ENCODE measurements around the gene TGFB1.

TGFB1 gene

DNA sequence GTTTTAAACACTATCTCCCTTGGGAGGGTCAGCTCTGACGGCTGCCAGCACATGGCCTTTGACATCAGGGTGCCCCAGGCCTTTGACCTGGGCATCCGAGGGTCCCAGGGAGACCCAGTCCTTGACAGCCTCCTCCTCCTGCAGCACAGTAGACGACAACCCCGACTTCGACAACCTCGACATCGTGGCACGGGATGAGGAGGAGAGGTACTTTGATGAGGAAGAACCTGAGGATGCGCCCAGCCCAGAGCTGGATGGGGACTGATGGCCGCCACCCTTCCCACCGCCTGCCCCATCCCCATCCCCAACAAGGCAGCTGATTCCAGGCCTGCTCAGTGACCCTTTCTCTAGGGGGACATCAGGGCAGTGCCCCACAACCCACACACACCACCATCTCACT, 31.3 kb downstream of the TGFB1 start:
- TF ChIP-seq, protein P1, sequence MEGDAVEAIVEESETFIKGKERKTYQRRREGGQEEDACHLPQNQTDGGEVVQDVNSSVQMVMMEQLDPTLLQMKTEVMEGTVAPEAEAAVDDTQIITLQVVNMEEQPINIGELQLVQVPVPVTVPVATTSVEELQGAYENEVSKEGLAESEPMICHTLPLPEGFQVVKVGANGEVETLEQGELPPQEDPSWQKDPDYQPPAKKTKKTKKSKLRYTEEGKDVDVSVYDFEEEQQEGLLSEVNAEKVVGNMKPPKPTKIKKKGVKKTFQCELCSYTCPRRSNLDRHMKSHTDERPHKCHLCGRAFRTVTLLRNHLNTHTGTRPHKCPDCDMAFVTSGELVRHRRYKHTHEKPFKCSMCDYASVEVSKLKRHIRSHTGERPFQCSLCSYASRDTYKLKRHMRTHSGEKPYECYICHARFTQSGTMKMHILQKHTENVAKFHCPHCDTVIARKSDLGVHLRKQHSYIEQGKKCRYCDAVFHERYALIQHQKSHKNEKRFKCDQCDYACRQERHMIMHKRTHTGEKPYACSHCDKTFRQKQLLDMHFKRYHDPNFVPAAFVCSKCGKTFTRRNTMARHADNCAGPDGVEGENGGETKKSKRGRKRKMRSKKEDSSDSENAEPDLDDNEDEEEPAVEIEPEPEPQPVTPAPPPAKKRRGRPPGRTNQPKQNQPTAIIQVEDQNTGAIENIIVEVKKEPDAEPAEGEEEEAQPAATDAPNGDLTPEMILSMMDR (IDR thresholded peaks at IDR 0.05; ENCODE audit: borderline replicate concordance, insufficient read depth, low read depth, low read length) = no peak
- no peak overlapping the region for H3K4me3 ChIP-seq (ENCODE audit: low read depth, low read length)

DNA sequence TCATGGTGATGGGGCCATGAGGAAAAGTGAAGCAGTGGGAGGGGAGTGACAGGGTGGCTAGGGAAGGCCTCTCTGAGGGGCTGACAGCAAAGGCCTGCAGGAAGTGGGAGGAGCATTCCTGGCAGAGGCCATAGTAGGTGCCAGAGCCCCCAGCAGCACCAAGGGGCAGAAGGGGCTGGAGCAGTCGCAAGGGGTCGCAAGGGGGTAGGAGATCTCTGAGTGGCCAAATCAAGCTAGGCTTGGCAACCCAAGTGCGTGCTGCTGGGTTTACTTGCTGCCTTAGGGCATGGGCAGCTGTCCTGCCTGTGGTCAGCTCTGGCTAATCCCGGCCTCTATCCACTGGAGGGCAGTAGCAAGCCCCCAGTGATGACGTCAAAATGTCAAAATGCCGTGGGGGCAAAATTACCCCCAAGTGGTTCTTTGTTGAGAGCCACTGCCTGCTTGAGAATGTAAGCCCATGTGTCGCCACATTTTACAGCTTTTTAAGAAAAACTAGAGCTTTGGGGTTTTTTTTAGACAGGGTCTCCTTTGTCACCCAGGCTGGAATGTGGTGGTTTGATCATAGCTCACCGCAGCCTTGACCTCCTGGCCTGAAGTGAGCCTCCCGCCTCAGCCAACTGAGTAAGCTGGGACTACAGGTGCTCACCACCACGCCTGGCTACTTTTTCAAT, 32.0 kb downstream of the TGFB1 start:
- TF ChIP-seq, protein P1 (IDR thresholded peaks at IDR 0.05; ENCODE audit: borderline replicate concordance, insufficient read depth, low read depth, low read length) = peak; percentile 58
- H3K4me3 ChIP-seq (ENCODE audit: low read depth, low read length) = no peak overlapping the region

DNA sequence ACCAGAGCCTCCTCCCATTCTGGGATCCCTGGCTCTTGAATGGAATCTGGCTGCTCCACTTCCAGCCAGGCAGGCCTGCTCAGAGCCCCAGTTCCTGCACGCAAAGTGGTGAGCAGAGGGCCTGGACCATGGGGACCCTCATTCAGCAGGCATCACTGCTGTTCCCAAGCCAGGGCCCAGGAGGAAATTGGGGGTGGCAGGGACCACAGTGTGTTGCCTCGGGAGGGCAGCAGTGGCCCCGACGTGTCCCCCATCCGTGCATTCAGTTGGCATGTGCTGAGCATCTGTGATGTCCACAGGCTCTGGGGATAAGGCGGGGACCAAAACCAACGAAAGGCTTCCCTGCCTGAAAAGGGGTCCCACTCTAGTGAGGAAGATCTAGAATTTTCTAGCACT, 32.5 kb downstream of the TGFB1 start:
- TF ChIP-seq, protein P1 (IDR thresholded peaks at IDR 0.05; ENCODE audit: borderline replicate concordance, insufficient read depth, low read depth, low read length) = no peak
- H3K4me3 ChIP-seq (ENCODE audit: low read depth, low read length) = no peak overlapping the region

DNA sequence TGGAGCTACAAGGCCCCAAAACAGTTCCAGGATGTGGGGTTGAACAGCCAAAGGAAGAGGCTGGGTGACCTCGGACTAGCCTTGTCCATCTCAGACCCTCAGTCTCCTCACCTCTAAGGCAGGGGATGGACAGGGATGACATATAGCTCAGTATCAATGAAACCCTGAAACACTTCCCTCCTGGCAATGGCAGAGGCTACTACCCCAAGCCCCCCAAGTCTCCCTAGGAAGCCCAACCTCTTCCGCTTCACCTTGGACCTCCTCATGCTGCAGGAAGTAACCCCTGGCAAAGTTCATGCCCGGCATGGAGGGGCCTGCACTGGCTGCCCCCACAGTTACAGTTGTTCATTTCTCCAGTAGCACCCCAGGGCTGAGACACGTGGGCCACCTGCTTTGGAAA, 33.2 kb downstream of the TGFB1 start:
- TF ChIP-seq, protein P1 (IDR thresholded peaks at IDR 0.05; ENCODE audit: borderline replicate concordance, insufficient read depth, low read depth, low read length) = no peak
- no peak overlapping the region for H3K4me3 ChIP-seq (ENCODE audit: low read depth, low read length)

DNA sequence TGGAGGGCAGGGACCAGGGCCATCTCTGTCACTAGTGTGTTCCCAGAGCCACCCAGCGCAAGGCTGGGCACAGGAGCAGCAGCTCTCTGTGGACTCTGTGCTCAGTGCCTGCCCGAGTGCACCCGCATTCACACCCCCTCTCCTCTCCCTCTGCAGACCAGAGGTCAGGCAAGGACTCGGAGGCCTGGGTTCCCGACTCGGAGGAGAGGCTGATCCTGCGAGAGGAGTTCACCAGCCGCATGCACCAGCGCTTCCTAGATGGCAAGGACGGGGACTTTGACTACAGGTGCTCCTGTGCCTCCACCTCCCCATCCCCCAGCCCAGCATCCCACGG, 33.6 kb downstream of the TGFB1 start:
- TF ChIP-seq, protein P1 (IDR thresholded peaks at IDR 0.05; ENCODE audit: borderline replicate concordance, insufficient read depth, low read depth, low read length) = no peak
- no peak overlapping the region for H3K4me3 ChIP-seq (ENCODE audit: low read depth, low read length)

DNA sequence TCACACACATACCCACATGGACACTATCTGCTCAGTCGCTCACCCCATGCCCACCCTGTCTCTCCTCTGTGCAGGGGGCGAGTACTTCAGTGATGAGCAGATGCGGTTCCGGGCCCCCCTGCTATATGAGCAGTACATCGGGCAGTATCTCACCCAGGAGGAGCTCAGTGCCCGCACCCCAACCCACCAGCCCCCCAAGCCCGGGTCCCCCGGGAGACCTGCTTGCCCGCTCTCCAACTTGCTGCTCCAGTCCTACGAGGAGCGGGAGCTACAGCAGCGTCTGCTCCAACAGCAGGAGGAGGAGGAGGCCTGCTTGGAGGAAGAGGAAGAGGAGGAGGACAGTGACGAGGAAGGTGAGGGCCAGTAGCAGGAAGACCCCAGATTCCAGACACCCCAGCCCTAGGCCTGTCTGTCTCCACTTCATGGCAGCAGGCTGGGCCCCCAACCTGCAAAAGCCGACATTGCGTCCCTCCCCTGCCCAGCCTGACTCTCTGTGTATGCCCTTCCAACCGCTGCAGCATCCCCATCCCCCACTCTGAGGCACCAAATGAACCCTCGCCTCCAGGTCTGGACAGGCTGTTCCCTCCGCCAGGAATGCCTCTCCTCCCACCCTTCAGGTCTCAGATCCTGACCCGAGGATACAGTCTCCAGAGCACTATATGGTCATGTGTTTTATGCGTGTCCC, 34.1 kb downstream of the TGFB1 start:
- no peak overlapping the region for H3K4me3 ChIP-seq (ENCODE audit: low read depth, low read length)
- TF ChIP-seq, protein P1 (IDR thresholded peaks at IDR 0.05; ENCODE audit: borderline replicate concordance, insufficient read depth, low read depth, low read length) = no peak

All from GM12875 (cell line).